IMR-90 (cell line): ENCODE data around the gene WFDC5. TPM values are rescaled to one million over a fixed set of nuclear protein-coding genes. Genes with fewer than 3 reads are reported as not detected.

Experiments
- ATAC-seq: fragments of 200-7000 bp; cut with Tn5 transposase; 2 replicates; pipeline ENCODE4 v1.9.1; 2020; ENCODE audit warnings: low read depth, mild to moderate bottlenecking, moderate library complexity
- BruUV-seq: library from RNA; stranded (reverse); fragments of 400-500 nt; replicated peaks from 2 replicates; lab custom pipeline; 2021; lab: Mats Ljungman, UMichigan
- CTCF ChIA-PET: fragments of 300-600 bp; formaldehyde crosslinking; extraction: SDS; loops from one replicate; lab custom pipeline; 2021; ENCODE audit warnings: antibody characterized with exemption; lab: Yijun Ruan, JAX
- POLR2A ChIA-PET: fragments of 300-600 bp; sonication (Branson Sonifier 250); formaldehyde crosslinking; loops from one replicate; lab custom pipeline; 2022; ENCODE audit warnings: antibody characterized with exemption; ENCODE audit not compliant: unreplicated experiment; lab: Charles Lee
- DNase-seq: peaks from one replicate; pipeline ENCODE4 v3.0.0; 2013
- H2AFZ ChIP-seq: replicated peaks from 2 replicates; pipeline ENCODE3; 2013; ENCODE audit warnings: low read length, mild to moderate bottlenecking; ENCODE audit not compliant: poor library complexity
- H2AK5ac ChIP-seq: 2 replicates; pipeline ENCODE4 v1.6.1; 2013; ENCODE audit warnings: low read depth, low read length, inconsistent platforms
- H2AK9ac ChIP-seq: replicated peaks from 2 replicates; pipeline ENCODE3; 2013; ENCODE audit warnings: mild to moderate bottlenecking, low read depth, low read length, moderate library complexity; ENCODE audit not compliant: poor library complexity
- H2BK120ac ChIP-seq: 2 replicates; pipeline ENCODE4 v1.6.1; 2013; ENCODE audit warnings: low read depth, low read length, inconsistent platforms
- H2BK15ac ChIP-seq: 3 replicates; pipeline ENCODE4 v1.6.1; 2013; ENCODE audit warnings: low read depth, low read length, inconsistent platforms
- H2BK20ac ChIP-seq: 2 replicates; pipeline ENCODE4 v1.6.1; 2013; ENCODE audit warnings: low read depth, mild to moderate bottlenecking, inconsistent platforms, low read length, moderate library complexity
- H2BK5ac ChIP-seq: 2 replicates; pipeline ENCODE4 v1.6.1; 2013; ENCODE audit warnings: mild to moderate bottlenecking, low read depth, low read length, inconsistent platforms; ENCODE audit not compliant: poor library complexity, severe bottlenecking
- H3K14ac ChIP-seq: replicated peaks from 2 replicates; pipeline ENCODE4 v1.6.1; 2013; ENCODE audit warnings: low read depth, low read length, inconsistent platforms
- H3K18ac ChIP-seq: 2 replicates; pipeline ENCODE4 v1.6.1; 2013; ENCODE audit warnings: low read depth, low read length, control low read depth
- H3K23ac ChIP-seq: 2 replicates; pipeline ENCODE4 v1.6.1; 2013; ENCODE audit warnings: low read depth, low read length, inconsistent platforms
- H3K27ac ChIP-seq: 2 replicates; pipeline ENCODE4 v1.5.1; 2013; ENCODE audit warnings: mild to moderate bottlenecking, control low read depth, low read length; ENCODE audit not compliant: insufficient read depth
- H3K27me3 ChIP-seq: 2 replicates; pipeline ENCODE4 v1.6.1; 2013; ENCODE audit warnings: low read length; ENCODE audit not compliant: control insufficient read depth, insufficient read depth
- H3K36me3 ChIP-seq: 2 replicates; pipeline ENCODE4 v1.6.1; 2013; ENCODE audit warnings: low read length, mixed read lengths; ENCODE audit not compliant: control insufficient read depth, insufficient read depth
- H3K4ac ChIP-seq: 2 replicates; pipeline ENCODE4 v1.6.1; 2013; ENCODE audit warnings: low read depth, low read length, inconsistent platforms
- H3K4me1 ChIP-seq: 2 replicates; pipeline ENCODE4 v1.6.1; 2013; ENCODE audit warnings: low read length, mixed read lengths; ENCODE audit not compliant: control insufficient read depth, insufficient read depth
- H3K4me2 ChIP-seq: 2 replicates; pipeline ENCODE4 v1.6.1; 2013; ENCODE audit warnings: low read depth, mild to moderate bottlenecking, control low read depth, low read length, moderate library complexity
- H3K4me3 ChIP-seq: 2 replicates; pipeline ENCODE4 v1.5.1; 2013; ENCODE audit warnings: low read depth, mild to moderate bottlenecking, control low read depth, low read length, moderate library complexity; ENCODE audit not compliant: insufficient read depth
- H3K56ac ChIP-seq: 2 replicates; pipeline ENCODE4 v1.6.1; 2013; ENCODE audit warnings: low read length, inconsistent platforms; ENCODE audit not compliant: insufficient read depth; ENCODE audit errors: extremely low read depth
- H3K79me1 ChIP-seq, 2 experiments: 2 replicates each; pipeline ENCODE4 v1.6.1; 2013; ENCODE audit warnings: low read length in 2 of 2, inconsistent platforms in 1 of 2, low read depth in 1 of 2
- H3K9ac ChIP-seq: 2 replicates; pipeline ENCODE4 v1.6.1; 2013; ENCODE audit warnings: low read depth, low read length, control low read depth
- H3K9me1 ChIP-seq: 2 replicates; pipeline ENCODE4 v1.6.1; 2013; ENCODE audit warnings: low read length, inconsistent platforms; ENCODE audit not compliant: insufficient read depth
- H3K9me3 ChIP-seq: 2 replicates; pipeline ENCODE4 v1.6.1; 2013; ENCODE audit warnings: low read length; ENCODE audit not compliant: control insufficient read depth, insufficient read depth
- H4K20me1 ChIP-seq: 2 replicates; pipeline ENCODE4 v1.6.1; 2013; ENCODE audit warnings: low read length, inconsistent platforms; ENCODE audit not compliant: insufficient read depth
- H4K5ac ChIP-seq: 2 replicates; pipeline ENCODE4 v1.6.1; 2013; ENCODE audit warnings: mild to moderate bottlenecking, low read depth, low read length, control low read depth
- H4K8ac ChIP-seq, 2 experiments: 2 replicates each; pipeline ENCODE4 v1.6.1; 2013; ENCODE audit warnings: low read depth in 2 of 2, low read length in 2 of 2, control low read depth in 1 of 2, inconsistent platforms in 1 of 2
- H4K91ac ChIP-seq: 2 replicates; pipeline ENCODE4 v1.6.1; 2013; ENCODE audit warnings: low read depth, low read length, inconsistent platforms; ENCODE audit not compliant: insufficient read depth
- BHLHE40 ChIP-seq: fragments of 150-350 bp; IDR thresholded peaks from 2 replicates; pipeline ENCODE4 v1.6.1; 2016; ENCODE audit warnings: mild to moderate bottlenecking, low read depth, low read length
- CEBPB ChIP-seq: IDR thresholded peaks from 2 replicates; pipeline ENCODE4 v1.6.1; 2012; ENCODE audit warnings: low read depth, low read length, improper control_type of control experiment
- ELK1 ChIP-seq: fragments of 150-350 bp; IDR thresholded peaks from 2 replicates; pipeline ENCODE4 v1.6.1; 2016; ENCODE audit warnings: low read depth, mild to moderate bottlenecking, low read length, moderate library complexity, borderline replicate concordance
- MAFK ChIP-seq: IDR thresholded peaks from 2 replicates; pipeline ENCODE4 v1.6.1; 2012; ENCODE audit warnings: low read depth, low read length, improper control_type of control experiment
- MXI1 ChIP-seq: IDR thresholded peaks from 2 replicates; pipeline ENCODE4 v1.6.1; 2012; ENCODE audit warnings: low read depth, mild to moderate bottlenecking, low read length, moderate library complexity, borderline replicate concordance
- RCOR1 ChIP-seq: IDR thresholded peaks from 2 replicates; pipeline ENCODE4 v1.6.1; 2012; ENCODE audit warnings: mild to moderate bottlenecking, low read length, improper control_type of control experiment; ENCODE audit not compliant: insufficient replicate concordance
- SMC3 ChIP-seq: fragments of 150-350 bp; IDR thresholded peaks from 2 replicates; pipeline ENCODE4 v1.6.1; 2016; ENCODE audit warnings: low read depth, mild to moderate bottlenecking, antibody characterized with exemption, low read length, moderate library complexity
- USF2 ChIP-seq: fragments of 150-350 bp; IDR thresholded peaks from 2 replicates; pipeline ENCODE4 v1.6.1; 2017; ENCODE audit warnings: mild to moderate bottlenecking, antibody characterized with exemption, low read length, low read depth
- WGBS, 2 experiments: methylation state at CpG; one replicate each; pipeline versions ENCODE4 v1.1.5 to v1.1.7; 2013; ENCODE audit warnings: missing lambda C conversion rate in 2 of 2; ENCODE audit not compliant: insufficient read length in 1 of 2; ENCODE audit errors: extremely low coverage in 2 of 2; 5-methylcytosine and 5-hydroxymethylcytosine counted together
- dilution Hi-C: fragments of 300-500 bp; cut with HindIII; formaldehyde crosslinking; loops from one replicate; pipeline ENCODE4 v1.14.3; 2018; ENCODE audit warnings: low sequenced_read_pairs; ENCODE audit not compliant: unreplicated experiment
- in situ Hi-C: fragments of 300-500 bp; cut with MboI; formaldehyde crosslinking; loops from 3 replicates; pipeline ENCODE4 v1.14.3; 2019; ENCODE audit warnings: low sequenced_read_pairs, inconsistent platforms, mixed read lengths
- intact Hi-C: fragments of 100-400 bp; cut with micrococcal nuclease; formaldehyde crosslinking; loops from 2 replicates; pipeline ENCODE4 v1.10.0; 2022
- polyA plus RNA-seq, 3 experiments: library from polyadenylated mRNA; depleted of rRNA; stranded (reverse); fragments of >200 nt; gene quantifications; 2 replicates each; pipeline ENCODE4 v1.2.3, GENCODE V29; 2012; ENCODE audit warnings: low replicate concordance in 1 of 3
- total RNA-seq: library from RNA; depleted of rRNA; stranded (reverse); fragments of >200 nt; gene quantifications from 2 replicates; pipeline ENCODE4 v1.2.3, GENCODE V29; 2012

Gene WFDC5
- total and polyA plus RNA-seq, 2 of the 4 experiments (the other 2 are of a cell fraction) = not detected

- Histone ChIP-seq H2BK20ac (no peak overlapping the region), H3K9me1 (no peaks in the 10 kb centered on the region), H4K5ac (no peak overlapping the region), H4K91ac (no peak overlapping the region), H2AK9ac (no peak overlapping the region), H3K18ac (no peak overlapping the region), H3K36me3 (no peaks in the 10 kb centered on the region), H3K23ac (no peak overlapping the region), H2AK5ac (no peak overlapping the region), H4K8ac (no peak overlapping the region), H3K56ac (no peak overlapping the region), H2BK5ac (no peak overlapping the region), H3K79me1 (no peaks in the 10 kb centered on the region), H2AFZ (no peak overlapping the region), H3K27me3 (no peaks in the 10 kb centered on the region), H3K9ac (no peak overlapping the region), H3K14ac (no peak overlapping the region), H3K4ac (no peak overlapping the region), H3K9me3 (no peaks in the 10 kb centered on the region), H2BK120ac (no peak overlapping the region), H3K4me1 (peaks cover under 1% of the 10 kb centered on the region; the same call in 1 of the 2 replicates), H4K20me1 (no peaks in the 10 kb centered on the region), H3K4me2 (no peak overlapping the region), H3K27ac (no peak overlapping the region), H2BK15ac (no peak overlapping the region), H3K4me3 (no peak overlapping the region)
- DNase-seq = no peak
- in situ Hi-C loops = no loop called here
- ChIA-PET POLR2A (no interaction called here), CTCF (interaction anchor here (0.6 kb wide), 1 partner anchor 96 kb away, joined by 3 read pairs; no protein-coding TSS in a partner anchor)
- ATAC-seq = no peak
- WGBS, 2 experiments = 13% methylated on average over 1 of the region's 1 CpG; no CpG with 5 or more reads in 1 of the 2 experiments
- dilution Hi-C loops = no loop called here
- no peak for TF ChIP-seq RCOR1
- TF ChIP-seq BHLHE40 = no peak
- TF ChIP-seq MXI1 = no peak
- TF ChIP-seq CEBPB = no peak
- TF ChIP-seq MAFK = no peak
- no peak for TF ChIP-seq ELK1
- TF ChIP-seq SMC3 = no peak
- TF ChIP-seq USF2 = no peak
- BruUV-seq = no TSS peak
- intact Hi-C loops = no loop called here
These were observed 48.3 kb upstream of the WFDC5 start for GRCh38 chr20:45163083-45163803.
